Chondrocyte (in vitro differentiated cells): ENCODE measurements around the gene EXOSC7. TPM values are rescaled to one million over a fixed set of nuclear protein-coding genes. Genes with fewer than 3 reads are reported as not detected.
A peak's percentile ranks its signal among the peaks of the same experiment; 100 is the strongest.

Experiments
- DNase-seq: peaks from one replicate; pipeline ENCODE4 v3.0.0; 2021; ENCODE audit warnings: mixed read lengths, low spot score
- H3K27ac Mint-ChIP-seq: one replicate; pipeline ENCODE4 v1.8.0; 2021; ENCODE audit warnings: mild to moderate bottlenecking, moderate library complexity, mixed read lengths; ENCODE audit not compliant: unreplicated experiment
- H3K27me3 Mint-ChIP-seq: 2 replicates; pipeline ENCODE4 v1.8.0; 2021; ENCODE audit warnings: low read depth, mixed read lengths
- H3K36me3 Mint-ChIP-seq: 2 replicates; pipeline ENCODE4 v1.8.0; 2021; ENCODE audit warnings: low read depth, mixed read lengths
- H3K4me1 Mint-ChIP-seq: 2 replicates; pipeline ENCODE4 v1.8.0; 2021; ENCODE audit warnings: low read depth, mild to moderate bottlenecking, mixed read lengths
- H3K4me3 Mint-ChIP-seq: one replicate; pipeline ENCODE4 v1.8.0; 2021; ENCODE audit warnings: mild to moderate bottlenecking, moderate library complexity, mixed read lengths; ENCODE audit not compliant: unreplicated experiment
- H3K9me3 Mint-ChIP-seq: 2 replicates; pipeline ENCODE4 v1.8.0; 2021; ENCODE audit warnings: low read depth, mixed read lengths
- total RNA-seq: library from RNA; stranded (reverse); gene quantifications from 3 replicates; pipeline ENCODE4 v1.2.1, GENCODE V29; 2021
- TF ChIP-seq, protein P1 (sequence below): fragments of 200-600 bp; sonication (generic); IDR thresholded peaks from 2 replicates; pipeline ENCODE4 v1.5.0; 2021; ENCODE audit warnings: antibody characterized with exemption, mild to moderate bottlenecking, moderate library complexity

The EXOSC7 gene
- total RNA-seq, 1 donor from 2014 or later: 29.1 TPM

DNA sequence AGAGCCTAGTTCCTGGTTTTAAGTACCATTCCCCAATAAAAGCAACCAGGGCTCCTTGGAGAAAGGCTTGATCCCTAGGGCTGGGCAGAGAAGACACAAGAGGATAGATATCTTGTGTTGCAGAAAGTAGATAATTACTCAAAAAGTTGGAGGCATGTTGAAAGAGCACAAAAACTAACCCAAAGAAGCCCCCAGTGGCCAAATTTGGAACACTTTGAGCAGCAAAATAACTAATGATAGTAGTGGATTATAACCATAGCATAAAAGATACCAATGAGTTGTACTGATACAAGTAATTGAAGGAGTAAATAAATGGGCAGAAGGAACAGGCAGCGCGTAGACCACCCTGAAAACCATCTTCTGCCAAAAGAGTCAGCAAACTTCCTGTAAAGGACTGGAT is 12.0 kb downstream of the EXOSC7 start:
- TF ChIP-seq, protein P1, sequence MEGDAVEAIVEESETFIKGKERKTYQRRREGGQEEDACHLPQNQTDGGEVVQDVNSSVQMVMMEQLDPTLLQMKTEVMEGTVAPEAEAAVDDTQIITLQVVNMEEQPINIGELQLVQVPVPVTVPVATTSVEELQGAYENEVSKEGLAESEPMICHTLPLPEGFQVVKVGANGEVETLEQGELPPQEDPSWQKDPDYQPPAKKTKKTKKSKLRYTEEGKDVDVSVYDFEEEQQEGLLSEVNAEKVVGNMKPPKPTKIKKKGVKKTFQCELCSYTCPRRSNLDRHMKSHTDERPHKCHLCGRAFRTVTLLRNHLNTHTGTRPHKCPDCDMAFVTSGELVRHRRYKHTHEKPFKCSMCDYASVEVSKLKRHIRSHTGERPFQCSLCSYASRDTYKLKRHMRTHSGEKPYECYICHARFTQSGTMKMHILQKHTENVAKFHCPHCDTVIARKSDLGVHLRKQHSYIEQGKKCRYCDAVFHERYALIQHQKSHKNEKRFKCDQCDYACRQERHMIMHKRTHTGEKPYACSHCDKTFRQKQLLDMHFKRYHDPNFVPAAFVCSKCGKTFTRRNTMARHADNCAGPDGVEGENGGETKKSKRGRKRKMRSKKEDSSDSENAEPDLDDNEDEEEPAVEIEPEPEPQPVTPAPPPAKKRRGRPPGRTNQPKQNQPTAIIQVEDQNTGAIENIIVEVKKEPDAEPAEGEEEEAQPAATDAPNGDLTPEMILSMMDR: peak; percentile 72
- H3K4me3 Mint-ChIP-seq: no peak overlapping the region
- H3K27ac Mint-ChIP-seq: no peak overlapping the region
- peaks cover 13% of the 10 kb centered on the region for H3K36me3 Mint-ChIP-seq
- peaks cover 29% of the 10 kb centered on the region for H3K4me1 Mint-ChIP-seq
- no peak for DNase-seq
- H3K9me3 Mint-ChIP-seq: no peaks in the 10 kb centered on the region
- H3K27me3 Mint-ChIP-seq: no peaks in the 10 kb centered on the region

DNA sequence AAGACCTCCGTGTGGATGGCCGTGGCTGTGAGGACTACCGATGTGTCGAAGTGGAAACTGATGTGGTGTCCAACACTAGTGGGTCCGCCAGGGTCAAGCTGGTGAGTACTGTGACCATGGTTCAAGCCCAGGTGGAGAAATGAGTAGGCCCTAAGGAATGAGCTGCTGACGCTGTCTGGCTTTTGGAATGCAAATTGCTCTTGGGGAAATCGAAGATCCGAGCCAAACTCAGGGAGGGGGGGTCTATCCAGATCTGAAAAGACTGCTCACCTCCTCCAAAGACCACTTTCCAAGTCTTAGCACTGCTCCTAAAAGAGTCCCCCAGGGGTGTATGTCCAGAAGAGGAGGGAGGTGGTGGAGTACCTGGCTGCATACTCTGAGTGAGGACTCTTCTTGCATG is 13.1 kb downstream of the EXOSC7 start:
- TF ChIP-seq, protein P1: no peak
- no peaks in the 10 kb centered on the region for H3K27me3 Mint-ChIP-seq
- DNase-seq: no peak
- no peak overlapping the region for H3K4me3 Mint-ChIP-seq
- peaks cover 30% of the 10 kb centered on the region for H3K4me1 Mint-ChIP-seq
- H3K36me3 Mint-ChIP-seq: peaks cover 13% of the 10 kb centered on the region
- H3K27ac Mint-ChIP-seq: no peak overlapping the region
- H3K9me3 Mint-ChIP-seq: no peaks in the 10 kb centered on the region

DNA sequence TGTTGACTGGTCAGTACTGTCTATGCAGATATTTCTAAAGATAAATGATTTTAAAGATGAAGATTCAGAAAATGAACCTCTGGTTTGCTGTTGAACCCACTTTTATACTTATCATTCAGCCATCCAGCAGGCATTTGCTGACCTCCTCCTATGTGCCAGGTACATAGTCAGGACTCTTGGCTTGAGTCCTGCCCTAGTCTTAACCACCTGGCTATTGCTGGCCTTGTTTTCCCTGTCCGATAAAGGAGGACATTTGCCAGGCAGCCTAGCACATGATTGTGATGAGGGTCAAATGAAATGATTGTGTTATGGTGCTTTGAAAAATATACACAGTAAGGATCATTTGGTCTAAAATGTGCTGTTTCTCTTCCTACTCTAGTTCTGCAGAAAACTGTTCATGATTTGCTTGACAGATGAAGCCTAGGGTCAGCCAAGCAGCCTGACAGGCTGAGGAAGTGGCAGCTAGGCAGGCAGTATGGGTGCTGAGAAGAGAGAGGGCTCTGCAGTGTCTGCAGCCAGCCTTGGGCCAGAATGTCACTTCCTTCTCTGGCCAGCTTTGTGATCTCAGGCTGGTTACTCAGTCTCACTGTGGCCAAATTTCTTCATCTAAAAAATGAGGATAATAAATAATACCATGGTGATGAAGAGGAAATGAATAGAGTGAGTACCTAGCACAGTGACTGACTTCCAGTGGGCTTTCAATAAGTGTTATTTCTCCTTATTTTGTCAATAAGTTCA is 13.8 kb downstream of the EXOSC7 start:
- no peaks in the 10 kb centered on the region for H3K27me3 Mint-ChIP-seq
- TF ChIP-seq, protein P1: no peak
- H3K27ac Mint-ChIP-seq: no peak overlapping the region
- no peaks in the 10 kb centered on the region for H3K9me3 Mint-ChIP-seq
- H3K4me1 Mint-ChIP-seq: peaks cover 36% of the 10 kb centered on the region
- no peak overlapping the region for H3K4me3 Mint-ChIP-seq
- peaks cover 13% of the 10 kb centered on the region for H3K36me3 Mint-ChIP-seq
- DNase-seq: no peak

DNA sequence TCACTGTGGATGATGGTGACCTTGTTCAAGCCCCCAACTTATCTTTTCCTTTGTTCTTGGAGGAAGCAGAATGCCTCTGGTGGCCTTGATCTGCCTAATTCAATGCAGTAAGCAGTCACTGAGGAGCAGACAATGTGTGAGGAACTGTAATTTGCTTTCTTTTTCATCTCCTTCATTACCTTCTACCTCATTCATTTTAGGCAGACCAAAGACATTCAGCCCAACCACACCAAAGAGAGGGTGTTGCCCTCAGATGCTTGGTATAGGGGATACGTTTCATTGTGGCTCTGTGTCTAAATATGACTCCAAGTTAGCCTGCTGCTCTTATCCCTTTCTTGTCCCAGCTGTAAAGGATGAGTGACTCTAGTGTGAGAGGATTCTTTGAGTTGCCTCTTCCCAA is 15.3 kb downstream of the EXOSC7 start:
- Mint-ChIP-seq H3K4me3 (no peak overlapping the region), H3K27me3 (no peaks in the 10 kb centered on the region), H3K27ac (no peak overlapping the region)

DNA sequence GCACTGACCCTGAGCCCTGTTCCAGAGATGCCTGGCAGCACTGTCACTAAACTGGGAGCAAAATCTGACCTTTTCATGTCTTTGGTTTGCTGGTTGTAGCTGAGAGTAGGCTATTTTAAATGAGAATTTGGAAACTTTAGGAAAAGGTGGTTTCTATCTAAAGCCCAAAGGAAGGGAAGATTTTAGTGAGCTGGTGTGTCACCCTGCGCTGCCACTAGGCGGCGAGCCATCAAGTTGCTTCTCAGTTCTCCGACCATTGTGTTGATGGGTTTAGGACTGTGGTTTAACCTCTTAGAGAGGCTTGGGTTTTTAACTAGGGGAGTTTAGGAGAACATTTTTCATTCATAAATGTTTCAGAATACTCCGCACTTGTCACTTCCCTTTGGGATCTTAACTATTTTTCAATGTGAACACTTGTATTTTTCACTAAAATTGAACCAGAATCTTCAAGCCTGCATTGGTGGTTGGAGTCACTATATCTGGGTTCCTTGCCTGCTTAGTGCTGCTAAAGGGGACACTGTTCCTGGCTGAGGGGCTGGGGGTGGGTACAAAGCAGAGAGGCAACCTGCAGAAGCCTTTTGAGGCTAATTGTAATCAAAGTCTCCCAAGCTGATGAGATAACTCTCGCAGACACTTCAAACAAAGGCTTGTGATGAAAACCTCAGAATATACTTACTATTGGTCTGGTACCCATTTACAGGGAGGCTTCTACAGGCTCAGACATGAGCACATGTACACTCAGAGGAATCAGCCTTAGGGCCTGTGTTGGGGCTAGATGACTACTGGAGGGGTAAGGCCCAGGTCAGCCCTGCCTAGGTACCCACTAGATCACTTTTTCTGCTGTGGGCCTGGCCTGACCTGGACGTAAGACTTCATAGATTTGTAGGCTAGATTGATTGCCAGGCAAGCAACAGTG is 16.8 kb downstream of the EXOSC7 start:
- peak overlapping the region; percentile 28 for H3K27ac Mint-ChIP-seq
- H3K36me3 Mint-ChIP-seq: peaks cover 18% of the 10 kb centered on the region
- TF ChIP-seq, protein P1: peak; percentile 81
- no peaks in the 10 kb centered on the region for H3K9me3 Mint-ChIP-seq
- H3K27me3 Mint-ChIP-seq: no peaks in the 10 kb centered on the region
- peaks cover 48% of the 10 kb centered on the region for H3K4me1 Mint-ChIP-seq
- no peak overlapping the region for H3K4me3 Mint-ChIP-seq
- DNase-seq: no peak

More for the DNA sequence above, 15.3 kb downstream of the EXOSC7 start:
- Mint-ChIP-seq H3K36me3 (peaks cover 13% of the 10 kb centered on the region), H3K9me3 (no peaks in the 10 kb centered on the region), H3K4me1 (peaks cover 50% of the 10 kb centered on the region)
- no peak for DNase-seq
- TF ChIP-seq, protein P1: no peak
